ENCODE results near the gene TIPARP. TPM values are rescaled to one million over a fixed set of nuclear protein-coding genes. Genes with fewer than 3 reads are reported as not detected.
A peak's percentile ranks its signal among the peaks of the same experiment; 100 is the strongest.
"Not testable (repeated sequence)": the region's sequence is repeated elsewhere in the genome, so short reads cannot be mapped to it uniquely, and the experiment has no call there.

TIPARP gene
- polyA plus RNA-seq, 1 donor: 17.4 TPM

GRCh38 chr3:156739976-156740375 is 65.6 kb downstream of the TIPARP start:
- Histone ChIP-seq H3K36me3 (ENCODE audit: control insufficient read depth, insufficient read depth, low read length) (no peaks in the 10 kb centered on the region), H3K9me3 (ENCODE audit: control insufficient read depth, low read depth, low read length) (peaks cover 5% of the 10 kb centered on the region), H3K4me1 (ENCODE audit: control insufficient read depth, insufficient read depth, low read length) (peaks cover 8% of the 10 kb centered on the region), H3K27ac (ENCODE audit: low read length) (no peak overlapping the region), H3K27me3 (ENCODE audit: control insufficient read depth, insufficient read depth, low read length) (no peaks in the 10 kb centered on the region), H3K4me3 (ENCODE audit: low read length) (no peak overlapping the region)
- 100% methylated on average over 1 of the region's 2 CpGs for WGBS (ENCODE audit: insufficient coverage, low lambda C conversion rate)
- DNase-seq: no peak

DNA sequence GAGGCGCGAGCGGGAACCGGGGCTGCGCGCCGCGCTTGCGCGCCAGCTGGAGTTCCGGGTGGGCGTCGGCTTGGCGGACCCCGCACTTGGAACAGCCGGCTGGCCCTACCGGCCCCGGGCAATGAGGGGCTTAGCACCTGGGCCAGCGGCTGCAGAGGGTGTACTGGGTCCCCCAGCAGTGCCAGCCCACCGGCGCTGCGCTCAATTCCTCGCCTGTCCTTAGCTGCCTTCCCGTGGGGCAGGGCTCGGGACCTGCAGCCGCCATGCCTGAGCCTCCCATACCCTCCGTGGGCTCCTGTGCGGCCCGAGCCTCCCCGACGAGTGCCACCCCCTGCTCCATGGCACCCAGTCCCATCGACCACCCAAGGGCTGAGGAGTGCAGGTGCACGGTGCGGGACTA is 66.2 kb downstream of the TIPARP start:
- not testable (repeated sequence) for H3K36me3 ChIP-seq (ENCODE audit: control insufficient read depth, insufficient read depth, low read length); H3K27ac ChIP-seq (ENCODE audit: low read length); H3K27me3 ChIP-seq (ENCODE audit: control insufficient read depth, insufficient read depth, low read length); H3K9me3 ChIP-seq (ENCODE audit: control insufficient read depth, low read depth, low read length); H3K4me1 ChIP-seq (ENCODE audit: control insufficient read depth, insufficient read depth, low read length); DNase-seq; H3K4me3 ChIP-seq (ENCODE audit: low read length)
- no CpG with 5 or more reads among the region's 34 CpGs for WGBS (ENCODE audit: insufficient coverage, low lambda C conversion rate)

DNA sequence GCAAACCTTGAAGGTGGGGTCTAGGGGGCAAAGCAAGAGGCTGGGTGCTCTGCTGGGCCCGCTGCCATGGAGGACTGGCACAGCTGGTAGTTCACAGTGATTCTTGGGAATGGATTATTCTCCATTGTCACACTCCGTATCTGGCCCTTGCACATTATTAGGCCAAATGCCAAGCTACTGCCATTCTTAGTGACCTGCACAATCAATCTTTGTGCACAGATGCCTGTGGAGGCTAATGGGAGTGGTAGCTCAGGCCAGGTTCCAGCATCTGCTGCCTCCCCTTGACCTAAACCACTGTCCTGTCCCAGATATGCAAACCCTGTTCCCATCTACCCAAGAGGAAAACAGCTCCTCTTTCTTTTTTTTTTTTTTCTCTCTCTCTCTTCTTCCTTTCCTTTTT is 67.5 kb downstream of the TIPARP start:
- Histone ChIP-seq H3K27me3 (ENCODE audit: control insufficient read depth, insufficient read depth, low read length) (no peaks in the 10 kb centered on the region), H3K9me3 (ENCODE audit: control insufficient read depth, low read depth, low read length) (peaks cover 5% of the 10 kb centered on the region), H3K4me1 (ENCODE audit: control insufficient read depth, insufficient read depth, low read length) (peaks cover 8% of the 10 kb centered on the region), H3K27ac (ENCODE audit: low read length) (no peak overlapping the region), H3K4me3 (ENCODE audit: low read length) (no peak overlapping the region), H3K36me3 (ENCODE audit: control insufficient read depth, insufficient read depth, low read length) (no peaks in the 10 kb centered on the region)
- DNase-seq: no peak
- WGBS (ENCODE audit: insufficient coverage, low lambda C conversion rate): 83% methylated on average over 1 of the region's 2 CpGs

DNA sequence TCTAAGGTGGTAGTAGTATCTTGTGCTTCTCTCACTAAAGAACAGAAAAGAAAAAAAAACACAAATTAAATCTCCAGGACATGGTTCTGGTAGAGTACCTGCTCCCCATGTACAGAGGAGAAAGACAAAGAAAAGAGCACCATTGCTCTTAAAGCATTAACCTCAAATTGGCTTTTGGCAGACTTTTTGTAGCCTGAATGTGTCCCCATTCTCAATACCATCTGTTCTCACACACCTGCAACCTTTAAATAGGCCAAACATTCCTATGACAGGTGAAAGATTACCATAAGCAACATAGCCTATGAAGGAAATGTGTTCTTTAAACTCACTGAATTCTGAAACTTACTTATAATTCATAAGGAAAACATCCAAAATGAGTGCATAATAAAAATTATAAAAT is 68.0 kb downstream of the TIPARP start:
- no peaks in the 10 kb centered on the region for H3K36me3 ChIP-seq (ENCODE audit: control insufficient read depth, insufficient read depth, low read length)

GRCh38 chr3:156743859-156744258 is 69.5 kb downstream of the TIPARP start:
- no peak overlapping the region for H3K4me3 ChIP-seq (ENCODE audit: low read length)
- WGBS (ENCODE audit: insufficient coverage, low lambda C conversion rate): 56% methylated on average over 1 of the region's 5 CpGs
- DNase-seq: no peak
- no peaks in the 10 kb centered on the region for H3K4me1 ChIP-seq (ENCODE audit: control insufficient read depth, insufficient read depth, low read length)
- no peaks in the 10 kb centered on the region for H3K27me3 ChIP-seq (ENCODE audit: control insufficient read depth, insufficient read depth, low read length)
- no peaks in the 10 kb centered on the region for H3K36me3 ChIP-seq (ENCODE audit: control insufficient read depth, insufficient read depth, low read length)
- no peak overlapping the region for H3K27ac ChIP-seq (ENCODE audit: low read length)
- H3K9me3 ChIP-seq (ENCODE audit: control insufficient read depth, low read depth, low read length): peaks cover 5% of the 10 kb centered on the region

More for the DNA sequence above, 68.0 kb downstream of the TIPARP start:
- Histone ChIP-seq H3K27me3 (ENCODE audit: control insufficient read depth, insufficient read depth, low read length) (no peaks in the 10 kb centered on the region), H3K27ac (ENCODE audit: low read length) (no peak overlapping the region), H3K4me3 (ENCODE audit: low read length) (no peak overlapping the region), H3K9me3 (ENCODE audit: control insufficient read depth, low read depth, low read length) (peaks cover 5% of the 10 kb centered on the region), H3K4me1 (ENCODE audit: control insufficient read depth, insufficient read depth, low read length) (peaks cover 8% of the 10 kb centered on the region)
- DNase-seq: no peak

DNA sequence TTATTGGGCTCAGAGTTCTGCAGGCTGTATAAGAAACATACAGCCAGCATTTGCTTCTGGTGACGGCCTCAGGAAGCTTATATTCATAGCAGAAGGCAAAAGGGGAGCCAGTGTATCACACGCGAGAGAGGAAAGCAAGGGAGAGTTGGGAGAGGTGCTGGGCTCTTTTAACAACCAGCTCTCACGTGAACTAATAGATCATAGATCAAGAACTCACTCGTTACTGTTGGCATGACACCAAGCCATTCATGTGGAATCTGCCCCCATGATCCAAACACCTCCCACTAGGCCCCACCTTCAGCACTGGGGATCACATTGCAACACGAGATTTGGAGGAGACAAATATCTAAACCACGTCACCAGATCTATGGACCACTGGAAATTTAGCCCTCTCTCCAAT is 70.2 kb downstream of the TIPARP start:
- Histone ChIP-seq H3K4me3 (ENCODE audit: low read length) (no peak overlapping the region), H3K27me3 (ENCODE audit: control insufficient read depth, insufficient read depth, low read length) (no peaks in the 10 kb centered on the region), H3K9me3 (ENCODE audit: control insufficient read depth, low read depth, low read length) (peaks cover 5% of the 10 kb centered on the region), H3K27ac (ENCODE audit: low read length) (no peak overlapping the region), H3K4me1 (ENCODE audit: control insufficient read depth, insufficient read depth, low read length) (no peaks in the 10 kb centered on the region), H3K36me3 (ENCODE audit: control insufficient read depth, insufficient read depth, low read length) (no peaks in the 10 kb centered on the region)
- DNase-seq: no peak
- WGBS (ENCODE audit: insufficient coverage, low lambda C conversion rate): no CpG with 5 or more reads among the region's 7 CpGs

DNA sequence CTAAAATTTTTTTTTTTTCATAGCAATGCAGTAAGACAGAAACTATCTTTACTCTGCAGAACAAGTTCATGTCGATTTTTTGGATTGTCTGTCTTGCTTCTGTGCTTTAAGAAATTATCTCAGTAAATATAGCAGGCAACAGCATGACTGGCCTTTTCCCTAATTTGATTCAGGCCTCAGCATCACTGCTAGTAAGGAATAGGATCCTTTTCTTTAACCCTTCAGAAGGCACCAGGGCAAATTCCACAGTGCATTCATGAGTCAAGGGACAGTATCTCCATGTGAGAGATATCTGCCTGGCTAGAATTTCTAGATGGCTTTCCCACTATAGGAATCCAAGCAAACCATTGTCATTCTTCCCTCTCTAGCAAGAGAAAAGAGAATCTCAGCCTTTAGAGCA is 71.4 kb downstream of the TIPARP start:
- H3K27ac ChIP-seq (ENCODE audit: low read length): no peak overlapping the region
- no CpG with 5 or more reads among the region's 1 CpG for WGBS (ENCODE audit: insufficient coverage, low lambda C conversion rate)
- no peak for DNase-seq
- H3K4me3 ChIP-seq (ENCODE audit: low read length): no peak overlapping the region
- H3K9me3 ChIP-seq (ENCODE audit: control insufficient read depth, low read depth, low read length): no peaks in the 10 kb centered on the region
- no peaks in the 10 kb centered on the region for H3K4me1 ChIP-seq (ENCODE audit: control insufficient read depth, insufficient read depth, low read length)
- H3K36me3 ChIP-seq (ENCODE audit: control insufficient read depth, insufficient read depth, low read length): no peaks in the 10 kb centered on the region
- no peaks in the 10 kb centered on the region for H3K27me3 ChIP-seq (ENCODE audit: control insufficient read depth, insufficient read depth, low read length)

DNA sequence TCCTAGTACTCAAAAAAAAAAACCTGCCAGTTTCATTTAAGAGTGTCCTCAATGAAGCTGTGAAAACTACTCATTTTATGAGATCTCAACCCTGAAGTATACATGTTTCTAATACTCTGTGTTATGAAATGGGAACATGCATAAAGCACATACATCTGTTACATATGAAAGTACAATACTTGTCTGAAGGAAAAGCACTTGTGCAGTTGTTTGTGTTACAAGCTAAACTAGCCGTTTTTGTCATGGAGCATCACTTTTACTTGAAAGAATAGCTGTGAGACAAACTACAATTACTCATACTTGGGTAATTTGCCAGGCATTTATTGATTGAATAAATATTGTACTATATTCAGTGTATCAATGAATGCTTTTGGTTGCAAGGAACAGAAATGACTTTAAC is 72.7 kb downstream of the TIPARP start:
- H3K9me3 ChIP-seq (ENCODE audit: control insufficient read depth, low read depth, low read length): no peaks in the 10 kb centered on the region
- no peak overlapping the region for H3K4me3 ChIP-seq (ENCODE audit: low read length)
- H3K27ac ChIP-seq (ENCODE audit: low read length): no peak overlapping the region
- WGBS (ENCODE audit: insufficient coverage, low lambda C conversion rate): no CpG with 5 or more reads among the region's 1 CpG
- H3K36me3 ChIP-seq (ENCODE audit: control insufficient read depth, insufficient read depth, low read length): no peaks in the 10 kb centered on the region
- DNase-seq: no peak
- no peaks in the 10 kb centered on the region for H3K4me1 ChIP-seq (ENCODE audit: control insufficient read depth, insufficient read depth, low read length)
- H3K27me3 ChIP-seq (ENCODE audit: control insufficient read depth, insufficient read depth, low read length): no peaks in the 10 kb centered on the region

- DNase-seq: peak; percentile 63 to 80
- Histone ChIP-seq H3K27me3 (ENCODE audit: control insufficient read depth, insufficient read depth, low read length) (no peaks in the 10 kb centered on the region), H3K4me1 (ENCODE audit: control insufficient read depth, insufficient read depth, low read length) (no peaks in the 10 kb centered on the region), H3K36me3 (ENCODE audit: control insufficient read depth, insufficient read depth, low read length) (no peaks in the 10 kb centered on the region), H3K27ac (ENCODE audit: low read length) (no peak overlapping the region), H3K4me3 (ENCODE audit: low read length) (no peak overlapping the region), H3K9me3 (ENCODE audit: control insufficient read depth, low read depth, low read length) (no peaks in the 10 kb centered on the region)
- no CpG with 5 or more reads among the region's 5 CpGs for WGBS (ENCODE audit: insufficient coverage, low lambda C conversion rate)
Observed at GRCh38 chr3:156749244-156749643, 74.9 kb downstream of the TIPARP start.

DNA sequence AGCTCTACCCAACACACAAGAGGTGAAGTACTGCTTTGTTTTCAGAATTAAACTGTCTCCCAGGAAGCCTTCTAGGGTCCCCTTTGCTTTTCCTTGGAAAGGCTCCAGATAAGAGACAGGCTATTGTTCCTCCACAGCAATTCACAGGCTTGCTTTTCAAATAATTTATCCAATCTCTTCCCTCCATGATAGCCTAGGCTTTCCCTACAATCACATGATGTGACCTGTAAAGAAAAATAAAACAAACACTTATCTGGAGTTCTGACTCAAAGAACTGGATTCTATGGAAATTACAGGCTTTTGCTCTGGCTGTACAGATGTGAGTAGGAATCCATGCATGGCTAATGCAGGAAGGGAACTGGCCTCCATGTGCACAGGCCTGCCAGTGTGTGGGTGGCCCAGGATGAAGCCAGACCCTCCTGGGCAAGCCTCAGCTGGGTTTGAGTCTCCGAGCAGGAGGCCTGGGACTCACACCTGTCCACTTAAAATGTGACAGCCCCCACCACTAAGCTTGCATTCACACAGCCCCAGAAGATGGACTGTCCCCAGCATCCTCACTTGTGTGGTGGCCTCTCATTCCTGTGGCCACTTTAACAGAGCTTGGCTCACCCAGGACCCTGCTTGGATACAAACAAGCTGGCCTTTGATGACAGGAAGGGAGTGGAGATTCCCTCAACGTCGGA is 75.9 kb downstream of the TIPARP start:
- DNase-seq: no peak
- Histone ChIP-seq H3K4me3 (ENCODE audit: low read length) (no peak overlapping the region), H3K36me3 (ENCODE audit: control insufficient read depth, insufficient read depth, low read length) (no peaks in the 10 kb centered on the region), H3K27me3 (ENCODE audit: control insufficient read depth, insufficient read depth, low read length) (no peaks in the 10 kb centered on the region), H3K9me3 (ENCODE audit: control insufficient read depth, low read depth, low read length) (no peaks in the 10 kb centered on the region), H3K27ac (ENCODE audit: low read length) (no peak overlapping the region), H3K4me1 (ENCODE audit: control insufficient read depth, insufficient read depth, low read length) (no peaks in the 10 kb centered on the region)
- WGBS (ENCODE audit: insufficient coverage, low lambda C conversion rate): no CpG with 5 or more reads among the region's 3 CpGs

DNA sequence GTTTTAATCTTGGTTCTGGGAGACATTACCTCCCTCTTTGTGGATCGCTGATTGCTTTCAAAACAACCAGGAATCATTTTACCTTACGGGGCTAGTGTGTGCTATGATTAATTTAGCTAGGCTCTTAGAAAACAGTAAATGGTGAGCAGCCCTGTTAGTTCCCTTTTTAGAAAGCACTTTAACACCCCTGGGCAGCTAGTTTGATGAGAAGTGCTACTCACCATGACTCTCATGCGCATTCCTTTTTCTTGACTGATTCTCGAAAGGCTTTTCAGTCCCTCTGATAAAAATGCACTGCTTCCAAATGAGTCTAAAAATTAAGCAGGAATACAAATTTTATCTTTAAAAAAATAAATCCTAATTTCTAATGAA is 76.5 kb downstream of the TIPARP start:
- no peaks in the 10 kb centered on the region for H3K27me3 ChIP-seq (ENCODE audit: control insufficient read depth, insufficient read depth, low read length)
- H3K27ac ChIP-seq (ENCODE audit: low read length): no peak overlapping the region
- 83% methylated on average over 1 of the region's 4 CpGs for WGBS (ENCODE audit: insufficient coverage, low lambda C conversion rate)

More for the DNA sequence above, 76.5 kb downstream of the TIPARP start:
- DNase-seq: no peak
- H3K4me3 ChIP-seq (ENCODE audit: low read length): no peak overlapping the region
- no peaks in the 10 kb centered on the region for H3K9me3 ChIP-seq (ENCODE audit: control insufficient read depth, low read depth, low read length)
- H3K36me3 ChIP-seq (ENCODE audit: control insufficient read depth, insufficient read depth, low read length): no peaks in the 10 kb centered on the region
- no peaks in the 10 kb centered on the region for H3K4me1 ChIP-seq (ENCODE audit: control insufficient read depth, insufficient read depth, low read length)
